ENCODE data around the gene LTBP2. TPM values are rescaled to one million over a fixed set of nuclear protein-coding genes. Genes with fewer than 3 reads are reported as not detected.
A peak's percentile ranks its signal among the peaks of the same experiment; 100 is the strongest.

LTBP2 gene
- polyA plus RNA-seq, 2 of the 4 experiments (the other 2 are of a cell fraction): 4.9 to 14.4 TPM

DNA sequence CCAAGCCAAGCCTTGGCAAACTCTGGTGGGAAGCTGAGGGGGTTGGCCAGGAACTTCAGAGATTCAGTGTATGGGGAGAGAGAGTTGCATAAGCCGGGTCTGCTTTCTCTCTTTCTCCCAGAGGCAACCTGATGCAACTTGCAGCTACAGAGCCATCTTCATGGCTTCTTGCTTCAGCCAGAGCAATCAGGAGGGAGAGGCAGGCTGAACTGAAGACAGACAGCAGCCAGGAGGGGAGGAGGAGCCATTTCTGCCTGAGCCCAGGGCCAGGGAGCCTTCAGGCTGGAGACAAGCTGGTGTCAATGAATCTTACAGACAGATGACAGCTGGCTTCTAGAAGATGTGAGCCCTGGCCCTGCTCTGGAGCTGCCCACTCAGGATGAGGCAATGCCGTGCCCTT lies 137.7 kb downstream of the LTBP2 start:
- ChIA-PET POLR2A (no interaction called here), CTCF (interaction anchor here (0.9 to 2.8 kb wide), 7 partner anchors 15 to 148 kb away, joined by 3 to 7 read pairs (median 3); partner anchors contain the start of gene NPC2)
- Histone ChIP-seq H3K27ac (no peak overlapping the region), H3K4me1 (no peaks in the 10 kb centered on the region), H3K4me3 (no peak overlapping the region), H3K9me3 (no peaks in the 10 kb centered on the region), H3K4me2 (no peak overlapping the region)
- FAIRE-seq (no peak), ATAC-seq (no peak), DNase-seq (ENCODE audit: low read depth in 1 of 2, low spot score in 1 of 2) (no peak)
- TF ChIP-seq TP53 (CRISPR knock-in tag; IDR thresholded peaks at IDR 0.05) (no peak), EHF (CRISPR knock-in tag; IDR thresholded peaks at IDR 0.05) (no peak), NPAS2 (CRISPR knock-in tag; IDR thresholded peaks at IDR 0.05; ENCODE audit: borderline replicate concordance) (no peak), EP300 (IDR thresholded peaks at IDR 0.05) (no peak), POLR2AphosphoS2 (conservative IDR thresholded peaks at IDR 0.05; ENCODE audit: low read length) (no peak), CHD2 (IDR thresholded peaks at IDR 0.05; ENCODE audit: low read length, partially characterized antibody) (no peak), RCOR1 (IDR thresholded peaks at IDR 0.05; ENCODE audit: low read depth, low read length) (no peak), MAZ (IDR thresholded peaks at IDR 0.05; ENCODE audit: borderline replicate concordance, low read depth, low read length) (no peak), PHF8 (IDR thresholded peaks at IDR 0.05; ENCODE audit: borderline replicate concordance, low read depth) (no peak), HOXB13 (CRISPR knock-in tag; IDR thresholded peaks at IDR 0.05; ENCODE audit: low read depth) (no peak), TFCP2L1 (CRISPR knock-in tag; IDR thresholded peaks at IDR 0.05) (no peak), JUN (IDR thresholded peaks at IDR 0.05) (no peak), ZFP36 (IDR thresholded peaks at IDR 0.05; ENCODE audit: borderline replicate concordance, partially characterized antibody) (no peak), CBX8 (IDR thresholded peaks at IDR 0.05) (no peak), NFE2L2 (conservative IDR thresholded peaks at IDR 0.05; ENCODE audit: low read length) (no peak), JUNB (IDR thresholded peaks at IDR 0.05) (no peak)
- TF ChIP-seq, protein P1, sequence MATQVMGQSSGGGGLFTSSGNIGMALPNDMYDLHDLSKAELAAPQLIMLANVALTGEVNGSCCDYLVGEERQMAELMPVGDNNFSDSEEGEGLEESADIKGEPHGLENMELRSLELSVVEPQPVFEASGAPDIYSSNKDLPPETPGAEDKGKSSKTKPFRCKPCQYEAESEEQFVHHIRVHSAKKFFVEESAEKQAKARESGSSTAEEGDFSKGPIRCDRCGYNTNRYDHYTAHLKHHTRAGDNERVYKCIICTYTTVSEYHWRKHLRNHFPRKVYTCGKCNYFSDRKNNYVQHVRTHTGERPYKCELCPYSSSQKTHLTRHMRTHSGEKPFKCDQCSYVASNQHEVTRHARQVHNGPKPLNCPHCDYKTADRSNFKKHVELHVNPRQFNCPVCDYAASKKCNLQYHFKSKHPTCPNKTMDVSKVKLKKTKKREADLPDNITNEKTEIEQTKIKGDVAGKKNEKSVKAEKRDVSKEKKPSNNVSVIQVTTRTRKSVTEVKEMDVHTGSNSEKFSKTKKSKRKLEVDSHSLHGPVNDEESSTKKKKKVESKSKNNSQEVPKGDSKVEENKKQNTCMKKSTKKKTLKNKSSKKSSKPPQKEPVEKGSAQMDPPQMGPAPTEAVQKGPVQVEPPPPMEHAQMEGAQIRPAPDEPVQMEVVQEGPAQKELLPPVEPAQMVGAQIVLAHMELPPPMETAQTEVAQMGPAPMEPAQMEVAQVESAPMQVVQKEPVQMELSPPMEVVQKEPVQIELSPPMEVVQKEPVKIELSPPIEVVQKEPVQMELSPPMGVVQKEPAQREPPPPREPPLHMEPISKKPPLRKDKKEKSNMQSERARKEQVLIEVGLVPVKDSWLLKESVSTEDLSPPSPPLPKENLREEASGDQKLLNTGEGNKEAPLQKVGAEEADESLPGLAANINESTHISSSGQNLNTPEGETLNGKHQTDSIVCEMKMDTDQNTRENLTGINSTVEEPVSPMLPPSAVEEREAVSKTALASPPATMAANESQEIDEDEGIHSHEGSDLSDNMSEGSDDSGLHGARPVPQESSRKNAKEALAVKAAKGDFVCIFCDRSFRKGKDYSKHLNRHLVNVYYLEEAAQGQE (IDR thresholded peaks at IDR 0.05): no peak
- TF ChIP-seq, protein P2, sequence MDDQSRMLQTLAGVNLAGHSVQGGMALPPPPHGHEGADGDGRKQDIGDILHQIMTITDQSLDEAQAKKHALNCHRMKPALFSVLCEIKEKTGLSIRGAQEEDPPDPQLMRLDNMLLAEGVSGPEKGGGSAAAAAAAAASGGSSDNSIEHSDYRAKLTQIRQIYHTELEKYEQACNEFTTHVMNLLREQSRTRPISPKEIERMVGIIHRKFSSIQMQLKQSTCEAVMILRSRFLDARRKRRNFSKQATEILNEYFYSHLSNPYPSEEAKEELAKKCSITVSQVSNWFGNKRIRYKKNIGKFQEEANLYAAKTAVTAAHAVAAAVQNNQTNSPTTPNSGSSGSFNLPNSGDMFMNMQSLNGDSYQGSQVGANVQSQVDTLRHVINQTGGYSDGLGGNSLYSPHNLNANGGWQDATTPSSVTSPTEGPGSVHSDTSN (IDR thresholded peaks at IDR 0.05): no peak
- TF ChIP-seq, protein P3, sequence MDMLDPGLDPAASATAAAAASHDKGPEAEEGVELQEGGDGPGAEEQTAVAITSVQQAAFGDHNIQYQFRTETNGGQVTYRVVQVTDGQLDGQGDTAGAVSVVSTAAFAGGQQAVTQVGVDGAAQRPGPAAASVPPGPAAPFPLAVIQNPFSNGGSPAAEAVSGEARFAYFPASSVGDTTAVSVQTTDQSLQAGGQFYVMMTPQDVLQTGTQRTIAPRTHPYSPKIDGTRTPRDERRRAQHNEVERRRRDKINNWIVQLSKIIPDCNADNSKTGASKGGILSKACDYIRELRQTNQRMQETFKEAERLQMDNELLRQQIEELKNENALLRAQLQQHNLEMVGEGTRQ (IDR thresholded peaks at IDR 0.05): no peak
- 36% methylated on average over 2 of the region's 2 CpGs for WGBS (ENCODE audit: missing lambda C conversion rate)

DNA sequence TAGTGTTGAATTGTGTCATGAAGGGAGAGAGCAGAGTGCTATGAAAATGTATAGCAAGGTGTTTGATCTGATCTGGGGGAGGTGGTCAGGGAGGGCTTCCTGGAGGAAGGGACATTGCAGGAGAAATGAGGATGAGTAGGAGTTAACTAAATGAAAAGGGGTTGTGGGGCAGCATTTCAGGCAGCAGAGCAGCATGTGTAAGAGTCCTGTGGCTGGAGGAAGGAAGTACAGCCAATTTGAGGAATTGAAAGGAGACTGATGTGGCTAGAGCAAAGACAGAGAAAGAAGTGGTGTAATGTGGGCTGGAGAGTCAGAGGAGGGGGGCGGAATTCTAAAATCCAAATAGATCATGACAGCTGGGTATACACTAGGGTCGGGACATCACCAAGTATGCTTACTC lies 139.4 kb downstream of the LTBP2 start:
- CTCF ChIA-PET: interaction anchor here (1.2 to 2.8 kb wide), 3 partner anchors 14 to 184 kb away, joined by 3 to 7 read pairs (median 4); no protein-coding TSS in a partner anchor
- no peaks in the 10 kb centered on the region for H3K4me1 ChIP-seq

More for the DNA sequence above, 139.4 kb downstream of the LTBP2 start:
- Histone ChIP-seq H3K9me3 (no peaks in the 10 kb centered on the region), H3K4me2 (no peak overlapping the region), H3K4me3 (no peak overlapping the region), H3K27ac (no peak overlapping the region)
- DNase-seq (ENCODE audit: low read depth in 1 of 2, low spot score in 1 of 2) (no peak), FAIRE-seq (no peak), ATAC-seq (no peak)
- TF ChIP-seq ESRRA (IDR thresholded peaks at IDR 0.05; ENCODE audit: borderline replicate concordance, low read length) (no peak), ZFP36 (IDR thresholded peaks at IDR 0.05; ENCODE audit: borderline replicate concordance, partially characterized antibody) (peak; percentile 63)
- POLR2A ChIA-PET: no interaction called here
- WGBS (ENCODE audit: missing lambda C conversion rate): 63% methylated on average over 2 of the region's 2 CpGs
